NT2/D1 (cell line): Measurements from ENCODE around the gene TCAF2.
"Not testable (repeated sequence)": the region's sequence is repeated elsewhere in the genome, so short reads cannot be mapped to it uniquely, and the experiment has no call there.

Source experiments
- SUZ12 ChIP-seq: IDR thresholded peaks from 2 replicates; pipeline ENCODE4 v1.6.1; 2011; ENCODE audit not compliant: insufficient read length, insufficient read depth; ENCODE audit errors: extremely low read depth
- ZNF274 ChIP-seq: IDR thresholded peaks from 2 replicates; pipeline ENCODE4 v1.6.1; 2011; ENCODE audit warnings: mild to moderate bottlenecking, low read depth, low read length

DNA sequence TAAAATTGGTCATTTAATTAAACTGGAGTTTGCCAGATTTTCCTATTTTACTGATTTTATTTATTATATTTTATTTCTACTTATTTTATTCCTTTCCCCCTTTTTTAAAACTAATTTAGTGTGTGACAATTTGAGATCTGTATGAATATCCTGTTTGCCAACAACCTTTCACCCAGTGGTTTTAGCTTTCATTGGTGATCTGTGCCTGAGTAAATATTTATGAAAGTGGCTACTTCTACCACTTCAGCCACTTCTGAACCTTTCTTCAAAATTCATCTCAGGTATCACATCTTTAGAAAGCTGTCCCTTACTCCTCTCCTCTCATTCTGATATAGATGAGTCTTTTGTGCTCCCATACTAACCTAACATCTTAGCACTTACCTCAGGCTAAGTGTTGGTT, 30.9 kb upstream of the TCAF2 start:
- TF ChIP-seq ZNF274, SUZ12: not testable (repeated sequence)
